Raji (cell line): ENCODE data around the gene COMT.

Source experiments
- POLR2A ChIP-seq: IDR thresholded peaks from 2 replicates; pipeline ENCODE4 v1.6.1; 2011; ENCODE audit warnings: low read depth, low read length, control low read depth; ENCODE audit not compliant: insufficient read depth

Gene COMT

DNA sequence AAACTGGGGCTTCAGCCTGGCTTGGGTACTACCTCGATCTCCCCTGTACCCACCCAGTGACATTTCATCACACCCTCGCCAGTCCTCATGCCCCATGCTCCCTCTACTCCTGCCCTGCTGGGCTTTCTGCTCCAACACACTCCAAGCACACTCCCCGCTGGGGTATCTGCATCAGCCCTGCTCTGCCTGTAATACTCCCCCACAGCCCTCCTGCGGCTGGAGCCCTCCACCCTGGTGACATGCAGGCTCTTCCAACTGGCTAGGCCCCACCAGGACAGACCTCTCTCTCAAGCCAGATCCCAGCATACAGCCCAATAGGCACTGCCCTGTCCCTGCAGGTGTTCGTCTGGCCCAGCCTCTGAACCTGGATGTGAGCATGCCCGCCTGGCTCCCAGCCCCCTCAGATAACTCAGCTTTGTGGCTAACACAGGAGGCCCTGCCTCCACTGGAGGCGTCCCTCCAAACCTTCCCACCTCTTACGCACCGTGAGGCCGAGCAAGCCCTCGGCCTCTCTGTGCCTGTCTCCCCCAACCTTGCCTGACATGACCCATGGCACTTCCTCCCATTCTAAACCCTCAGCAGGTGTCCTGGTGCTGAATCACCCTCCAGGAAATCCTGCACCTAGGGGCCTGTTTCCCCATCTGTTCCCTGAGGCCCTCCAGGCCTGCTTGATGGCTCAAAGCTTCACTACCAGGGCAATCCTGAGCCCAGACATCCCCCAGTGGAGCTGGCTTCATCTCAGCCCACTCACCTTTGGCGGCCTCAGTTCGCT lies 33.5 kb downstream of the COMT start:
- no peak for TF ChIP-seq POLR2A

DNA sequence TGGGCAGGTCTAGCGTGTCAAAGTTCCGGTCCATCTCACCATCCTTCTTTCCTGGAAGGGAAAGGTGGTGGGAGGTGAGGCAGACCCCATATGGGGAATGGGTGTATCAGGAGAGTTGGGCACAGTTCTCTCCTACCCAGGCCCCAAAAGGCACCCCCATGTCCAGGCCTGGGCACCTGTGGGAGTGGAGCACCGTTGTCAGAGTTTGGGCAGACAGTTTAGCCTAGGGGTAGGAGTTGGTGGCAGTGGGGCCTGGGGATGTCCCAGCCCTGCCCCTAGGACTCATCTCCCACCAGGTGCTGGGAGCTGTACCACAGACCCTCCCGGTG lies 34.1 kb downstream of the COMT start:
- TF ChIP-seq POLR2A = no peak

DNA sequence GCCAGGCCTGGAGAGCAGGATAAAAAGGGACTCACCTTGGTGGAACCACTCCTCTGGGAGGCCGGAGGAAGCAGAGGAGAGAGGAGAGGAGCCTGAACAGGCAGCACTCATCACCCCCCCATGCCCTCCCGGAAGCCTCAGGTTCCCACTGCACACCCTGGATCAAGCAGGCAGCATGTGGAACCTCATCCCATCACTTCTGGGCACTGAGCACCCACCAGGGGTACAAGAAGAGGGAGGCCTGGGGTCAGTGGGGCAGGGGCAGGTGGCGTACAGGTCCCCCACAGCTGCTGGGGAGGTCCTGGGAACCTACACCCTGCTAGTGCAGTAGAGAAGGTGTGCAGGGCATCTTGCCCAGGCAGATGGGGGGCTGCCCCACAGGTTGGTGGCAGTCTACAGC lies 35.1 kb downstream of the COMT start:
- TF ChIP-seq POLR2A = no peak

DNA sequence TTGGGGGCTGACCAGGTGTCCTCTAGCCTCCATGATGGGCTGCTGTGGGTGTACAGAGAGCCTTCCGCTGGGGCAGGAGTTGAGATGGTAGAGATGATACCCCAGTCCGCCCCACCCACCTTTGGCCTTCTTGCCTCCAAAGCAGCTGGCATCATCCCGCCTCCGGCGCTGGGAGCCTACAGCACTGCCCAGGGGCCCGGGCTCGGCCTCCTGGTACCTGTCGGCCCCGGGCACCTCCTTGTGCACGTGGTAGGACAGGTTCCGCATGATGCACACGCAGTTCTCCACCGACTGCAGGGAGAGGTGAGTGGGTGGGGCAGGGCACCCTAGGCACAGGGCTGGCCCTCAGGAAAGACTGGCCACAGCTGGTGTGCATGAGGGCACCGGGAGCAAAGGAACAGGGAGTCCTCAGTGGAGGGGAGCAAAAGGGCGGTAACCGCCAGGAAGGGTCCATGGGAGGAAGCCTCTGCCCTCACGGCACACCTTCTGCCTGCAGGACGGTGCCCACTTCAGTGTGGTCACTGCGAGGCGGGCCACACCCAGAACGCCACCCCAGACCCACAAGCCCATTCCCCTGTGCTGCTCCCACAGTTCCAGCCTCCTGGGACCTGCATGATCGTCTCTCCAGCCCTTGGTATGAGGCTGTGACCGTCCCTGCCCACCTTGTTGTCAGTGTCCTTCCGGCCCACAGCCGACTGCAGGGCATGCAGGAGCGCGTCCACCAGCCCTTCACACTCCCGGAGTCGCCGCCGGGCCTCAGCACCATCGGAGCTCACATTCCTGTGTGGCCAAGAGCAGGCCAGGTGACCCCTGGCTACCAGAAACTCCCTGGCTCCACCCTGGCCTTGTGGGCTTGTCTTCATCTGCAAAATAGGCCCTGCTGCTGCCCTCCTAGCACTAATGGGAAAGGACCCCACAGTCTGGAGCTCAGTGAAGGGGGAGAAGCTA lies 36.0 kb downstream of the COMT start:
- TF ChIP-seq POLR2A = no peak

DNA sequence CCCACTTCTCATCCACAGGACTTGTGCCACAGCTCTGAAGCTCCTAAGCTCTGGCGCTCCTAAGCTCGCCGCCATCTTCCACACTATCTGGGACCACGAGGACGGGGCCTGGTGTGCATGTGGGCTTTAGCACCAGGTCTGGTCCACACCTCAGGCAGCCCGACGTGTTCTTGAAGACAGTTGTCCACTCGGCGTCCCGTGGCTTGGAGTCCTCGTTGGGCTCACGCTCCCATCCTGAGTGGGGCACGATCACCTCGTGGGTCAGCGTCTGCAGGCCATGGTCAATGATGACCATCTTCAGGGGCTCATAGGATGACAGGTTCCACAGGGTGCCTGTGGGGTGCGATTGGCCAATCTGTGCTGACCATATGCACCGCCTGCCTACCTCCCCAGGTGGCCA lies 37.2 kb downstream of the COMT start:
- TF ChIP-seq POLR2A = no peak

DNA sequence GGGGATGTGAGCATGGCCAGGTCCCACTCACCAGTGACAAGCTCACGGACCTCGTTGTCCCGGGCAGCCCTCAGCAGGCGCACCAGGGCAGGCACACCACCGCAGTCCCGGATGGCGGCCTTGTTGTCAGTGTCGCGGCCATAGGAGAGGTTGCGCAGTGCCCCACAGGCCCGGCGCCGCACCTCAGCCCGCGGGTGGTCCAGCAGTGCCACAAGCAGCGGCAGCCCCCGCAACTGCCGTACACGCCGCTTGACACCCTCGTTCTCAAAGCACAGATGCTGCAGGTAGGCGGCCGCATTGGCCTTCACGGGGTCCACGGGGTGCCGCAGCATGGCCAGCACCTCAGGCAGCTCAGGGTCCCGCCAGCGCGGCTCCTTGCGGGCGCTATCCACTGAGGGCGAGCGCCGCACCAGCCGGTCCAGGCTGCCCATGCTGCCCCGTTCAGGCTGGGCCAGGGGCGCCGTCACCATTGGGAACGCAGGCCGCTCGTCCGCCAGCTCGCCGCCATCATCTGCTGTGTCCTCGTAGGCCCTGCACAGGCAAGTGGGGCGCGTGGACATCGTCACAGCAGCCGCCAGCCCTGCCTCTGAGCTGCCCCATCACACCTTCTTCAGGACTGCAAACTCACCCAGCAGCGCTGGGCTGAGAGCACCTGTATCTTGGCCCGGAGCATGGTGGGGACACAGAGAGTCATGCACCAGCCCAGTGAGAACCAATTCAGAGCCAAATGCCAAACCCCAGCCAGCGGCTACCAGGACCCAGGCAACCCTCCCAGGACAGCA lies 38.3 kb downstream of the COMT start:
- TF ChIP-seq POLR2A = no peak

DNA sequence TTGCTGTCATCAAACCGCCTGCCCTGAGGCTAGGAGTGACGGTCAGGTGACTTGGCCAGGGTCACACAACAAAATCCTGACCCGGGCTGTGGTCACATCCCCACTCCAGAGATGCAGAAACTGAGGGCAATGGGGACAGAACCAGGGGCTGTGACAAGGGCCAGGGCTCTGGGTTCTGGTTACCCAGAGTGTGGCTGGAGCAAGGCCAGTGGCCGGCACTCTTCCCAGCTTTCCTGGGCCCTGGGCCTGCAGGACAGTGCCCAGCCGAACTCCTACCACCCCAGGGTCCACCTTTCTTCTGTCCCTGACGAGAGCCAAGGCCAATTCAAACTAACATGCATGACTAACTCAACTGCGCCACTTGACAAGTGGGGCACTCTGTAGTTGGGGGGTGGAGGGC lies 39.2 kb downstream of the COMT start:
- no peak for TF ChIP-seq POLR2A

DNA sequence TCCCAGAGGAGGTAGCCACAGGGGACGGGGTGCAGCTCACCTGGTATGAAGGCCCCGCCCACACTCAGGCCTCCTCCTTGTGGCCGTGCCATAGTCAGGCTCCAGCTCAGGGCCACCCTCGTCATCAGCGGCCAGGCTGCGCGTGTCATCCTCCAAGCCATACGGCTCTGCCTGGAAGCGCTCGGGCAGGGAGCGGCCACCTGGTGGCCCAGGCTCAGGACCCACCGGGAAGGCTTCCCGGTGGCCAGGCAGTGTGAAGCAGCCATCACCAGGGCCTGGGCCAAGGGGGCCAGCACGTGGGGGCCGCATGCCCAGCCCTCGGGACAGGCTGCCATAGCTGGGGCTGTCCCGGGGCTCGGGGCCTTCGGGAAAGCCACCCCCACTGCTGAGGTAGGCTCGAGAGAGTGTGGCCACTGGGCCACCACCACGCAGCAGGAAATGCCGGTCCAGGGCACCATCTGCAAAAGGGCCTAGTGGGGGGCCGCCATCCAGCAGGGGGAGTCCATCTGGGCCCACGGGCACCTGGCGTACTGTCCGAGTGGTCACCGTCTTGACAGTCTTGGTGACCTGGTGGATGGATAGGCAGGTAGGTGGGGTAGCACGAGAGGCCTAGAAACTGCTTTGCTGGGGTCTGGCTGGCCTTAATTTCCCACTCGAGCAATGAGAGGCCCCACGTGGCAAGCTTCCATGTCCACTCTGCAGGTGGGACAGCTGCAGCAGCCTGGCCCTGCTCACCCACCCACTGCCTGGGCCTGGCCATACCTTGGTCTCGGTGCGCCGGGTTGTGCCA lies 39.8 kb downstream of the COMT start:
- TF ChIP-seq POLR2A = no peak

DNA sequence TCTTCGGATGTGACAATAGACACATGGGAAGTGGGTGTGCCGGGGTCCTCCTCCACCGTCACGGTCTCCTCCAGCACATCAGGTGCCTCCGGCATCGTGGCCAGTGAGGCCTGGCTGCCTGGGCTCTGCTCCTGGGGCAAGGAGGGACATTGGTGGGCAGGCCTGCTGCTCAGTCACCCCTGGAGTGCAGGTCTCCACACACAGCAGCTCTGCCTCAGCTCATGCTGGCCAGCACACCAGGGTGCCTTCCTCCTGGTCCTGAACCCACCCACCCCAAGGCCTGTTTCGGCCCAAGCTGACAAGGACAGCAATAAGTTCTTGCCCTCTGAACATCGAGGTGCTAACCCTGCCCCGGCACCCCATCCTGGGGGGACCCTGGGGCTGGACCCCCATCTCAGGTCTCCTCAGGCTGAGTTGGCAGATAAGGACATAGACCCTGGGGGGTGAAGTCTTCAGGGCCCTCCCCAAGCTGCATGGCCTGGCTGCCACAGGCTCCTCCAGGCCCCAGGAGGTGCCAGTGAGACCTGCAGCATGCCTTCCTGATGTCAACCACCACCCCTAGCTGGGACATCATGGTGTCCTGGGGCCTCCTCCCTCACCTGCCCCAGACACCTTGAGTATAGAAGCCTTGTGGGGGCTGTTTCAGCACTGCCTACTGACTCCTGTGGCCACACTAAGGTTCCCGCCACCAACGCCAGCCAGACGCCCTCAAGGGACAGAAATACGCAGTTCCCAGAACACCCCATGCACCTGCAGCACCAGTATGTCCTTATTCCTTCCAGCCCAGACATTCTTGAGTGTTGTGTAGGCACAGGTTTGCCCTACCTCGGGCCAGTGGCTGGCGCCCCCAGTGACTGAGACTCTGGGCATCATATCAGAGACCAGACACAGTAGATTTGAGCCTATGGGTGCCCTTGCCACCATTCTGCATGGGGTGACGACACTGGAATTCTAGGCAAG lies 40.7 kb downstream of the COMT start:
- no peak for TF ChIP-seq POLR2A

DNA sequence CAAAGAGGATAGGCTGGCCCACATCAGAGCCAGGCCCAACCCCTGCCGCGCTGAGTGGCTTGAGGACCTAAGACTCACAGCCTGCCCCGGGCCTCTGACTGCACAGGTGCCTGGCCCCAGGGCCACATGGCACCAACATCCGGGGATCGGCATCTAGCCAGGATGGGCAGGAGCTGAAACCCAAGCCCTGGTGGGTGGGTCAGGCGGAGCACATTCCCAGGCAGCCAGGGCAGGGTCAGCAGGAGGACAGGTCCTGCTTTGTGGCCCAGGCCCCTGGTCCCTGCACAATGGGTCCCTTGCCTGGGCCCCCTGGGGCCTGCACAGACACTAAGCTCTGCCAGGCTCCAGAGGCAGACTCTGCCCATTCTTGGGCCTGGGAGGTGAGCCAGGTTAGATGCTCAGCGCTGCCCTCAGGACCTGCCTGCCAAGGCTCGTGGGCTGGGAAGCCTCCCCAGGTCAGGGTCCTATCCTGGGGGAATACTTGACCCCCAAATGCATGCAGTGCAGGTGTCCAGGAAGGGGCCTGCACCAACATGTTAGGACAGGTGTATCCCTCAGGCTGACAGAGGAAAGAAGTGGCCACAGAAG lies 41.5 kb downstream of the COMT start:
- no peak for TF ChIP-seq POLR2A

DNA sequence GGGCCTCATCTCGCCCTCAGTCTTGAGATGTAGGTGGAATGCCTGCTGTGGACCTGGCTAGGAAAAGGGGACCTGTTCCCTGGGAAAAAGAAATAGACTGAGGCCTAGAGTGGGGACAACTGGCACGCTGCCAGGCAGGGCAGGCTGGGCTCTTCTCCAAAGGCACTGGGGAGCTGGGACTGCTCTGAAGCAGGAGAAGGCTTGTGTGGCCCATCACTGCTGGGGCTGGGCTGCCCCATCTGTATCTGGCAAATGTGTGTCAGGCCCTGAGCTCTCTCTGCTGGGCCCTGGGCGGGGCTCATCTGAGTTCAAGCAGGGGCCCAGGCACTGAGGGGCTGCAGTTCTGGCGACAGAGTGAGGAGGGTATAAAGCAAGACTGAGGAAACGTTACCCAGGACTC lies 42.2 kb downstream of the COMT start:
- TF ChIP-seq POLR2A = no peak

DNA sequence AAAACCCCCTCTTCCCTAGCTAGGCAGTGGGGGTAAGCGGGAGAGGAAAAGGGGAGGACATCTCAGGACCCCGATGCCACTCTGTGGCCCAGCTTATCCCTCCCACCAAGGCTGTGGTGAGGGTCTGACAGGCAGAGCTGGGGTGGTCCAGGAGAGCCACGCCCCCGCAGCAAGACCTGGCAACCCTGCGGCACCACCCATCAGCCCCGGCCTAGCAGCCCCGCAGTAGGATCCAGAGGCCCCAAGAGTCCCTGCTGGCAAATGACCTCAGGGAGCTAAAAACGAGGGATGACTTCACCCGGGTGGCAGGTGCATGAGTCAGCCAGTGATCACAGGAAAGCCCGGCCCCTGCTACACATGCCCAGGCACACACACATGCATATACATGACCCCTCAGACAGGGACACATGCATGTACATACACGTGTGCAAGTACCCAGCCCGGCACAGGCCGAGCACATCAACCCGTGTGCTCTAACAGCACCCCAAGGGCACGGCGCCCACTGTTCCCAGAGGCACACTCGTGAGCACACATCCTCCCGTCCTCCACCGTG lies 42.7 kb downstream of the COMT start:
- TF ChIP-seq POLR2A = no peak
